Embryonic facial prominence (tissue), 1 donor: ENCODE results near the gene PXT1.
A peak's percentile ranks its signal among the peaks of the same experiment; 100 is the strongest.
"Not testable (repeated sequence)": the region's sequence is repeated elsewhere in the genome, so short reads cannot be mapped to it uniquely, and the experiment has no call there.

ENCODE experiments used
- DNase-seq: peaks from one replicate; pipeline ENCODE4 v3.0.0-alpha.2; 2016; ENCODE audit errors: extremely low spot score

Gene PXT1, protein sequence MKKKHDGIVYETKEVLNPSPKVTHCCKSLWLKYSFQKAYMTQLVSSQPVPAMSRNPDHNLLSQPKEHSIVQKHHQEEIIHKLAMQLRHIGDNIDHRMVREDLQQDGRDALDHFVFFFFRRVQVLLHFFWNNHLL

DNA sequence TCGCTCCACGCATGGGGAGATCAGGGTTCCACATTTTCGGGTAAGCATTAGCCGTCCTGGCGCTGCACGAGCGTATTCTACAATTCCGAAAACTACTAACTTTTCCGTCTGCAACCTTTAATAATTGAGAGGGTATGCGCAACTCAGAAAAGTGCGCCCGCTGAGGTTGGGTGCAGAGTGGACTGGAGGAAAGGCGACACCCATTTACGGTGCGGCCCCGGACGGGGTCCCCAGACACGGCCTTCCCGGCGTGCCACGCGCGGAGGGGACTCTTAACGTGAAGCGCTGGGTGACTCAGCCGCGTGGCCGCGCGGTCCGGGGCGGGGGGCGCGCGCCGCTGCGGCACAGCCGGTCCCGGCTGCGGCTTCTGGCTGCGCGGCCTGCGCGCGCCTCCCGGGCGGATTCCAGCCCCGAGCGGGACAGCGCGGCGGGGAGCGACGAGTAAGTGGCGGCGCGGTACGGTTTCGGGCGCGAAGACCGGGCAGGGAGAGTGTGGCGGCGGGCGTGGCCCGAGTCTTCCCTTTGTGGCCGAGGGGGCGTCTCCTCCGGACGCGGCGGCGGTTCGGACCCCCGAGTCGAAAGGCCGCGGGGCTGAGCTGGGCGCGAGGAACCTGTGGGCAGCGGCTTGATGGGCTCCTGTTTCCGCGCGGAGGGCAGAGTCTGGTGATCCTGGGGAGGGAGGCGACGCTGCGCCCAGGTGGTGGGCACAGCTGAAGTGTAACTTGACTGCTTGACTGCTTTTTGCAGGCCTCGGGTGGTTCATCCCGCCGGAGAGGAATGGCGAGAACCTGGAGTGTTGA lies at the start of gene PXT1, which contains the start of gene KCTD20:
TSS of gene PXT1 (minus strand) at position 184 of the 800 bp plus-strand sequence. CDS start 16,772 bp downstream, outside the sequence.
TSS of gene KCTD20 (plus strand) at position 330 of the 800 bp plus-strand sequence. CDS start 27,098 bp downstream, outside the sequence.
- DNase-seq: peak; percentile 82

DNA sequence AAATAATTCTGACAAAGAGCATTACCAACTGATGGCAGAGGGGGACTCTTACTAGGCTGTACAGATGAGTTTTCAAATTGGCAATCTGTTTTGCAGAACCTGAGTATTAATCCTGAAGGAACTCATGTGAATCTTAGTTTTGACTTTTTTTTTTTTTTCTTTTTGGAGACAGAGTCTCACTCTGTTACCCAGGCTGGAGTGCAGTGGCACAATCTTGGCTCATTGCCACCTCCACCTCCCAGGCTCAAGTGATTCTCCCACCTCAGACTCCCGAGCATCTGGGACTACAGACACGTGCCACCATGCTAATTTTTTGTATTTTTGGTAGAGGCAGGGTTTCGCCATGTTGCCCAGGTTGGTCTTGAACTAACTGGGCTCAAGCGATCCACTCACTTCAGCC lies 49.4 kb upstream of the PXT1 start:
- DNase-seq: no peak

DNA sequence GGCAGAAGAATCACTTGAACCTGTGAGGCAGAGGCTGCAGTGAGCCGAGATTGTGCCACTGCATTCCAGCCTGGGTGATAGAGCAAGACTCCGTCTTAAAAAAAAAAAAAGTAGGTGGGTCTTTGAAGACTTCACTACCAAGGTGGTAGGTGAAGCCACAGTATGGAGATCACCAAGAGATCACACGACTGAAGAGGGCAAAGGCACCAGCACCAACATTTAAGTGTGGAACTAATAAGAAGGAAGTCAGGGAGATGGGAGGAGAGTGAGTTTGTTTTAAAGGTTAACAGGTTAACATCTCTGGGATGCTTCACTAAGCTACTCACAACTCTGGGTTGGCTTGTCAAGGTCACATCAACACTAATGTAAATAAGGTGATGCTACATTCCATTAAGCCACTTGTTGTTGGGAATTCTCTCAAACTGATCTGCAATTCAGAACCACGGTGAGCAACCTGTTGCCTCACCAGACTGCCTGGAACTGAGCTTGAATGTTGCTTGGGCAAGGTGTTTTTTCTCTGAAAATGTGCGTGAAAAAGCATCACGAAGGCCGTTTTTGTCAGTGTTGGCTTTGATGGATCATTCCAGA lies 48.8 kb upstream of the PXT1 start:
- DNase-seq: no peak

DNA sequence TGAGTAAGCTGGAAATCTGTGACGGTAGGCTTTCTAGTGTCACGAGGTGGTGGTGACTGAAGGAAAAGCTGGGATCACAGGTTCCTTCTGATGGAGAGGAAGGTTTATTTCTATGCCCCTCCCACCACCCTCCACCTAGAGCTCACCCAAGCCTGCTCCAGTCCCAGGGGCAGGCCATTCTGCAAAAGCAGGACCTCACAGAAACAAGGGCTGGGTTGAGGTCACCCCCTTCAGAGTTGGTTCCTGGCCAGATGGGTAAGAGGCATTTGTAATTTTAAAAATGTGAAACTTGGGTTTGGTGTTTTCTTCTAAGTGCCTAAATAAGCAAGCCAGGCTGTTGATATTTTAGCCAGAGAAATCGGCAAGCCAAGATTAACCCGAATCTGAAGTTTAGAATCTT lies 46.8 kb upstream of the PXT1 start:
- no peak for DNase-seq

DNA sequence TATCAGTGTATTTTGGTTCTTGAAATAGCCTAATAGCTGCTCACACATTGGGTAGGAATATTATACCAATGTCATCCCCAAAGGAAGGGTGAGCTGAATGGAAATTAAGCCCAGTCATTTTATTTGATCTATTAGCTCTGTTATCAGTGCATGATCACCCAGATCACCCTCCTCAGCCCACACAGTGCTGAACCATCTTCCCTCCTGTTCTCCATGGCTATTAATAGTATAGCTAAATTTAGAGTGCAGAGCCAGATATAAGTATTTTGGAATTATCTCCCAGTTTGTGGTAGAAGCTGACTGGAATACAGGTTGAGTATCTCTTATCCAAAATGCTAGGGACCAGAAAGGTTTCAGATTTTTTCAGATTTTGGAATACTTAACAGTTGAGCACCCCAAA lies 45.6 kb upstream of the PXT1 start:
- DNase-seq: no peak

DNA sequence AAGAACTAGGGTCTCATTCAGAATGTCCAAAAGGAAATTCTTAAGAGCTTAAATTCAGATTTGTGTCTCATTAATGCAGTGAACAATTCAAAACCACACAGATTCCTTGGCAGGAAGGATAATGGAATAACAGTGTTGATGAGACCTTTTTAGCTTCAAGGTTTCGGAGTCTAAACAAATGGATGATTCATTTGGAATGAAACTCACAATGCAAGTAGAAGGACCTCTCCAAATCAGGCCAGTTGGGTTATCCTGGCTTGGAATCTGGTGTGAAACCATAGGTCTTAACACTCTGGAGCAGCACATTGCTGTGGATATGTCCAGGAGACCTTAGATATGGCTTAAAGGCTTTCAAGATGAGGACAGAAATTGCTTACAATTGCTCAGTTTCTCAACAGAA lies 45.0 kb upstream of the PXT1 start:
- DNase-seq: no peak

DNA sequence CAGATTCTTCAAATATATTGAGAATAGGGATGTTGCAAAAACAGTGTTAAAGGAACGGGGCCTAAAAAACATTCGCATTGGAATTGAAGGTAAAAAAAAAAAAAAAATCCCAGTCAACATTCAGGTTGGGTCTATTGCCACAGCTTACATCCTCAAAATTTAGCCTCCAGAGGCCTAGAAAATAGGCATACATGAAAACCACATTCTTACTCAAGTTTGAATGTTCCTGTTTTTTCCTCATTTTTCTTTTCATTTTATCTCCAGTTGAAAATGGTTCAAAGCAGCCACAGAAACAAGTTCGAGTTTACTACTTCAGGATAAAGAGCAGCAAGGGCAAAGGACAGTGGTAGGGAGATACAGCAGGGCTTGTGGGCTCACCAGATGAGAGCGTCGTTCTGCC lies 42.1 kb upstream of the PXT1 start:
- no peak for DNase-seq

DNA sequence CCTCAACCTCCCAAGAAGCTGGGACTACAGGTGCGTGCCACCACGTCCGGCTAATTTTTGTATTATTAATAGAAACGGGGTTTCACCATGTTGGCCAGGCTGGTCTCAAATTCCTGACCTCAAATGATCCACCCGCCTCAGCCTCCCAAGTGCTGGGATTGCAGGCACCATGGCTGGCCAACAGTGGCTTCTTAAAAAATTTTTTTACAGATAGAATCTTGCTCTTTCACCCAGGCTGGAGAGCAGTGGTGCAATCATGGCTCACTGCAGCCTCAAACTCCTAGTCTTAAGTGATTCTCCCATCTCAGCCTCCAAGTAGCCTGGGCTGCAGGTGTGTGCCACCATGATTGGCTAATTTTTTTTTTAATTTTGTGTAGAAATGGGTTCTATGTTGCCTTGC lies 40.7 kb upstream of the PXT1 start:
- DNase-seq: not testable (repeated sequence)

DNA sequence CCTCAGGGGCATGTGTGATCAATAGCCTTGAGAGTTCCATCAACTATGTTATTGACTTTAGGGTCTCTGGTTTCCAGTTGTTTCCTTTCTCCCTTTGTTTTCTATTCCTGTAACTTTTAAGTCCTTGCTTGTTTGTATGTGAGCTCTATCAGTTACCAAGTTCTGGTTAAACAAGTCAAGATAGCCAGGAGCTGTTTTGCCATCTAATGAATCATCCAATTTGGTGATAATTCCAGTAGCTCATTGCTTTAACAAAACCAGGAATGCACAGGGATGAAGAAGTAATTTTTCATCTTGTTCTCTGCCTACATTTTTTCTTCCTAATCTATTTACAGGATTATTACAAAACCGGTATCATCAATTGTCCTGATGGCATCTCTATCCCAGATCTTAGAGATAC lies 36.6 kb upstream of the PXT1 start:
- DNase-seq: no peak

DNA sequence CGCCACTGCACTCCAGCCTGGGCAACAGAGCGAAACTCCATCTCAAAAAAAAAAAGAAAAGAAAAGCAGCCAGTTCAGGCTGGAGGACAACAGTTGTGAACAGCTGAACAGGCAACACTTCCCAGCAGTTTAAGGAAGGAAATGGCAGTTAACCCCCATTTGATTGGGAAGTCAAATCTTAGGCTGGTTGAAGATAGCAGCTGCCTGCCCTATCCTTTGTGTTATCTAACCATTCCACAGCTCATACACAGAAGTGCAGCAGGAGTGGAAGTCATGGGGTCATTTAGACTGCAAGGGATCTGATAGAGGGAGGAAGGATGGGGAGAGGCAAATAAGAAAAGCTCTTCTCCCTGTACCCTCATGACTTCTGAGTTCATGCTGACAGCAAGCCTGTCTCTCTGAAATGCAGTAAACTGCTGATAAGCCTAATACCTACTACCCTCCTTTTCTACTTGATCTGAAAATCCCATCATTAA lies 35.4 kb upstream of the PXT1 start:
- DNase-seq: no peak

DNA sequence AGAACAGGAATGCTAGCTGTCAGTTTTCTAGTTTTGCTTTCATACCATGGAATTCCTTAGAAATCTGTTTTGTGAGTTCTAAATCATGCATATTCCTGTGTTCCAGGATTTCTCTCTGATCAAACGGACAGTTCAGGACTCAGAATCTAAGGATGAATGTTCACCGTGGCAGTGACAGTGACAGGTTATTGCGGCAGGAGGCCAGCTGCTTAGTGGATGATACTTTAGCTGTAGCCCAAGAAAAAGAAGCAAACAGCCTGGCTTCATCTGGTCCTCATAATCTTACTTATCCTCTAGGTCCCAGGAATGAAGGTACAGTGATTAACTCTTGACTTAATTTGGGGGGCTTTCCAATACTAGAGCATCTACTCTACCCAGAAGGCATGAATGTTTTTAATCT lies 27.3 kb upstream of the PXT1 start:
- DNase-seq: no peak

DNA sequence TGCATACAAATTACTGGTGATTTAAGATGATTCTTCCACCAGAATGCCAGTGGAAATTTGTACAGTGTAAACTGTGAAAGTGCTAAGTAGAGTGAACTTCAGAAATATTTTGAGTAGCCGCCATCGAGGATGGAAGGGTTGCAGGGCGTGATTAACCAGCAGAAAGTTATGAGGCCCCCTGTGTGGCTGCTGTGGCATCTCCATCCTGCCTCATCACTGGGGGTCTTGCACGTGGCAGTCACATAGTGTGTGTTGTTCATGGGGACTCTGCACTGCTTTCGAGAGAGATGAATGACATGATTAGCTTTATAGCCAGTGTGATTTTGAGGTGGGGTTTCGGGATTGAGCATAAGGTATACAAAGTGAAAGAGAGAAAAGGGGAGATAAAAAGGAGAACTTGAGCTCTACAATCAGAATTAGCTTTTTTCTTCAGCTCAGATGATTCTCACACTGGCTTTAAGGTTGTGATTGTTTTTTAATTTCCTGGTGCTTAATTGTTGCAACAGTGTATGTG lies 26.6 kb upstream of the PXT1 start:
- DNase-seq: no peak

DNA sequence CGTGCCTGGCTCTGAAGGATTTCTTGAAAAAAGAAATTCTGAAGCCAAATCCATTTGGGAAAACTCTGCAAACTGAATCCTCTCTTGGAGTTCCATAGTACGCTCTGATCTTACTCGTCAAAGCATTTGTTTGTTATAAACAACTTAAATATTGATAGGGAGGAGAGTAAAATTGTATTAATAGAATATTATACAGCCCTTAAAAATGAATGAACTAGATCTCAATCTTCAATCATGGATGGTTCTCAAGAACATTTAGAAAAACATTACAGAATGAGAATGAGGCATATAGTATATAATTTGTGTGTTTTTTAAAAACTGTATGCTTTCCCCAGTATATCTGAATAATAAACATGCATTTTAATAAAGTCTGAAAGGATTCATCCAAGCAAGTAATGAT lies 25.0 kb upstream of the PXT1 start:
- no peak for DNase-seq

DNA sequence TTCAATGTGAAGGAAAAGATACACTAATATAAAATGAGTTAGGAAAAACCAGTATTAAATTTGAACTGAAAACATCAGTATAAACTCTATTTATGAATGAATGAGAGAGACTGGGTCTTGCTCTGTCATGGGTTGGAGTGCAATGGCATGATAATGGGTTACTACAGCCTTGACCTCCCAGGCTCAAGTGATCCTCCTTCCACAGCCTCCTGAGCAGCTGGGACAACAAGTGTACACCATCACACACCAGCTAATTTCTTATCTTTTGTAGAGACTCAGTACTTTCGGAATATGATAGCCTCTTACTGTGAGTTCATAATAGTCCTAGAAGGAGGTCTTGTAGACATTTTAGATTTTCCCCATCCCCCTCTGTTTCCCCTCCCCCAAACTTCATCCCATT lies 21.6 kb upstream of the PXT1 start:
- no peak for DNase-seq

DNA sequence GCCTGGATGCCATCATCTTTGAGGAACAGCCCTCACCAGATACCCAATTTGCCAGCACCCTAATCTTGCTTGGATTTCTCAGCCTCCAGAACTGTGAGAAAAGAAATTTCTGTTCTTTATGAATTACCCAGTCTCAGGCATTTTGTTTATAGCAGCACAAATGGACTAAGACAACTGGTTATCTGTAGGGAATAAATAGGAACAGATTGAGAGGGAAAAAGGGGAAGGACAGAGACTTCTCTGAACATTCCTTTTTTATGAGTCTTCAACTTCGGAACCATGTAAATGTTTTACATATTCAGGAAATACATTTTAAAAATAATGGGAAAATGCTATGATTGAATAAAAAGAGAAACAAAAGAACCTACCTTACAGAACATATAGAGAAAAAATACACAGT lies 21.0 kb upstream of the PXT1 start:
- no peak for DNase-seq

DNA sequence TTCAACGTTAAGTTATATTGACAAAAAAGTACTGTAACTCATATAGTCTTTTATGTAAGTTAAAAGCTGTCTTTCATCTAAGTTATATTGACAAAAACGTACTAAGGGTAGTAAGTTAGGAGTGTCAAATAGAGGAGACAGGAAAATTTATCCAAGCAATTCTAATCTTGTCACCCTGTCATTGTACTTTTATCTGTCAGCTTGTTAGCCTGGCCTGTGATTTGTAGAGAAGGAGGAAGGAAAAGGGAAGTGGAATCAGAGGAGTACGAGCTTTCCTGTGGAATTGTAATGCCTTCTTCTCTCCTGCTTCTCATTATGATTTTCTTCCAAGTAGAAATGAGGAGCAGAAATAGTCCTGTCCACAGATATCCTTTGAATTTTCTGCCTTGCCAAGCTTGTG lies 19.0 kb upstream of the PXT1 start:
- no peak for DNase-seq

DNA sequence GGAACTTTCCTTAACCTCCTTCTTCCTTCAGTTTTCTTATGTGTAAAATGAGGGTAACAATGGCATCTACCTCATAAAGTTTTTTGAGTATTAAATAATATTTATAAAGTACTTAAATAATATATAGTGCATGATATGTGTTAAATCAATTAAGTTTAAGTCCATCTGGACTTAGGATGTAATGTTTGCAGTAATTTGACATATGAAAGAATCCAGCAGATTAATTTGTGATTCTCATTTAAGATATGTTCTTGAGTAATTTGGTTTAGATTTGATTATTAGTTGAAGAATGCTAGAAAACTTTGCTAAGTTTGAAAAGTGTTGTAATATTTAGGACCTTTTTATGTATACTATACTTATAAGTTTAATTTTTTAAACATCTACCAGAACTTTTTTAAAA lies 18.3 kb upstream of the PXT1 start:
- DNase-seq: no peak

DNA sequence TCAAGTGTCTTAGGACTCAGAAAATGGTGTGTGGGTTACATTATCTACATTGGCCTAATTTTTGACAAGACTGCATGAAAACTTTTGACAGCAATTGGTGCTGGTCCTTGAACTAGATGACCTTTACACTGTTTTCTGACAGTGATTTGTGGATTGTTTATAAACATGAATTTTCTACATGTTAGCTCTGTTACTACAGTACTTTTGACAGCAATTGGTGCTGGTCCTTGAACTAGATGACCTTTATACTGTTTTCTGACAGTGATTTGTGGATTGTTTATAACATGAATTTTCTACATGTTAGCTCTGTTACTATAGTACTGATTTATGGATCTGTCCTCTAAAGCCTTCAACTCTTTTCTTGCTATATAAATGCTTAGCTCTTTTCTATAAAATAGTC lies 16.8 kb upstream of the PXT1 start:
- no peak for DNase-seq

DNA sequence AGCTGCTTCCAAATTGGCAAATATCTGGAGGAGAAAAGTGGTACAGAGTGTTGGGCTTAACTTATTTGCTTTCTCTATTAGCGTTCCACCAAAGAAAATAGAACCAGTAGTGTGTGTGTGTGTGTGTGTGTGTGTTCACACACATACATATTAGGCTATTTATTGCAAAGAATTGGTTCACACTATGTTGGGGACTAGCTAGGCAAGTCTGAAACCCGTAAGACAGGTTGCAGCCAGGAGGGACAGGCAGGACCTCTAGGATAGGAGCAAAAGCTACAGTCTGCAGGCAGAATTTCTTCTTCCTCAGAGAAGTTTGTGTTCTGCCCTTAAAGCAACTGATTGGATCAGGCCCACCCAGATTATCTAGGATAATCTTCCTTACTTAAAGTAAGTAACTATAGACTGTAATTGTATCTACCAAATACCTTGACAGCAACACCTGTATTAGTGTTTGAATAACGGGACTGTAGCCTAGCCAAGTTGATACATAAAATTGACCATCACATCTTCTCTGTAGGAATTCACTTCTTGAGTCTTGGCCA lies 12.9 kb upstream of the PXT1 start:
- DNase-seq: no peak

DNA sequence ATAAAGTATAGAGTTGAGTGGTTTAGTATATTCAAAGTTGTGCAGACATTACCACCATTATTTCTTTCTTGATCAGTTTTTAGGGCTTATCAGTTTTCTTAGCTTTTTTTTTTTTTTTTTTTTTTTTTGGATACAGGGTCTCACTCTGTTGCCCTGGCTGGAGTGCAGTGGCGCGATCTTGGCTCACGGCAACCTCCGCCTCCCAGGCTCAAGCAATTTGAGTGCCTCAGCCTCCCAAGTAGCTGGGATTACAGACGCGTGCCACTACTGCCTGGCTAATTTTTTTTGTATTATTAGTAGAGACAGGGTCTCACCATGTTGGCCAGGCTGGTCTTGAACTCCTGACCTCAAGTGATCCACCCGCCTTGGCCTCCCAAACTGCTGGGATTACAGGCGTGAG lies 10.2 kb upstream of the PXT1 start:
- not testable (repeated sequence) for DNase-seq

DNA sequence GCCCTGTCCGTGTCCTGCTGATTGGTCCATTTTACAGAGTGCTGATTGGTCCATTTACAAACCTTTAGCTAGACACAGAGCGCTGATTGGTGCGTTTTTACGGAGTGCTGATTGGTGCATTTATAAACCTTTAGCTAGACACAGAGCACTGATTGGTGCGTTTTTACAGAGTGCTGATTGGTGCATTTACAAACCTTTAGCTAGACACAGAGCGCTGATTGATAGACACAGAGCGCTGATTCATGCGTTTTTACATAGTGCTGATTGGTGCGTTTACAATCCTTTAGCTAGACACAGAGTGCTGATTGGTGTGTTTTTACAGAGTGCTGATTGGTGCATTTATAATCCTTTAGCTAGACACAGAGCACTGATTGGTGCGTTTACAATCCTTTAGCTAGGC lies 6.5 kb upstream of the PXT1 start:
- not testable (repeated sequence) for DNase-seq

DNA sequence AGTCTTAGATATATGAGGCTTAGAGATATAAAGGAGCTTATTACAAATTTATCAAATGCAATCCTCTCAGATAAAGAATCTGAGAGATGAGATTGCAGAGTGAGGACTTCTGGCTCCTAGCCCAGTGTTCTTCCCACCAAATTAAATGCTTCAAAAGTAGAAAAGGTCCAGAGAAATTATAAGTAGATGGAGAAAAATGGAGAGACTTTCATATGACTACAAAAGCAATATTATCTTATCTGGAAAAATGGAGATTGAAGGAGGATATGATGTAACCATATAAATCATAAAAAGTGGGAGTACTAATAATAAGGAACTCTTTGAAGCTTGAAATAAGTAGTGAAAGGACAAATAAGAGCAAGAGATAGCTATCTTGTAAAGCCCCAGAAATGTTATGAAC lies 3.0 kb upstream of the PXT1 start:
- DNase-seq: no peak

DNA sequence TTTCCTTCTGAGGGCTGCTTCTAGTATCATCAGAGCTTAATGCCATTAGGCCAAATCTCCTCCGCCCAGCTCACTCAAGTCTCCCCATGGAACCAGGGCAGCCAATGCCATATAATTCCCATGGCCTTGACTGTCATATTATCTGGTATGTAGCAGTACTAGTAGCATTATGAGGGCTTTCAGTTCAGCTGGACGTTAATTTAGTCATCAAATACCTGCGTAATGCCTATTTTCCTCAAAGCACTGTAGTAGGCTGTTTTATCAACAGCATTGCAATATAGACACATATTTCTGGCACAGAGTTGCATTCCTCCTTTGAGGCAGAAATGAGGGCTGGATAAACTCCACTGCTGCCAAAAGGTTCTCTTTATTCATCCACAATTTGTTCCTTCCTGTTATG lies 1.8 kb upstream of the PXT1 start:
- DNase-seq: no peak
